Measurements from ENCODE around the gene RIPOR2.
"Not testable (repeated sequence)": the region's sequence is repeated elsewhere in the genome, so short reads cannot be mapped to it uniquely, and the experiment has no call there.

The RIPOR2 gene

GRCh38 chr6:24901698-24902328 lies 33.9 kb downstream of the RIPOR2 start:
- DNase-seq, result no peak

- DNase-seq, result no peak
Observed at GRCh38 chr6:24900917-24901697, 34.7 kb downstream of the RIPOR2 start.

- no peak for DNase-seq
Observed at GRCh38 chr6:24899997-24900325, 35.8 kb downstream of the RIPOR2 start.

GRCh38 chr6:24899136-24899996 lies 36.4 kb downstream of the RIPOR2 start:
- DNase-seq, result no peak

- no peak for DNase-seq
Observed at GRCh38 chr6:24898676-24899075, 37.1 kb downstream of the RIPOR2 start.

GRCh38 chr6:24897186-24897585 lies 38.6 kb downstream of the RIPOR2 start:
- no peak for DNase-seq

GRCh38 chr6:24893342-24893850 lies 42.4 kb downstream of the RIPOR2 start:
- DNase-seq, result no peak

GRCh38 chr6:24891004-24891403 lies 44.8 kb downstream of the RIPOR2 start:
- DNase-seq, result no peak

- DNase-seq, result no peak
Observed at GRCh38 chr6:24890471-24890870, 45.3 kb downstream of the RIPOR2 start.

- no peak for DNase-seq
Observed at GRCh38 chr6:24888715-24889370, 46.9 kb downstream of the RIPOR2 start.

- DNase-seq, result no peak
Observed at GRCh38 chr6:24887545-24888140, 48.1 kb downstream of the RIPOR2 start.

- DNase-seq, result no peak
Observed at GRCh38 chr6:24883618-24884017, 52.1 kb downstream of the RIPOR2 start.

- DNase-seq, result no peak
Observed at GRCh38 chr6:24882835-24883555, 52.8 kb downstream of the RIPOR2 start.

- DNase-seq, result no peak
Observed at GRCh38 chr6:24882295-24882694, 53.5 kb downstream of the RIPOR2 start.

- DNase-seq, result no peak
Observed at GRCh38 chr6:24881376-24881775, 54.4 kb downstream of the RIPOR2 start.

GRCh38 chr6:24880451-24880850 lies 55.3 kb downstream of the RIPOR2 start:
- DNase-seq, result no peak

- no peak for DNase-seq
Observed at GRCh38 chr6:24879351-24879750, 56.4 kb downstream of the RIPOR2 start.

GRCh38 chr6:24877747-24878146 lies 58.0 kb downstream of the RIPOR2 start:
- not testable (repeated sequence) for DNase-seq

- DNase-seq, result no peak
Observed at GRCh38 chr6:24876499-24877465, 59.0 kb downstream of the RIPOR2 start.

GRCh38 chr6:24875534-24875901 lies 60.2 kb downstream of the RIPOR2 start:
- DNase-seq, result no peak
